K562 (cell line): ENCODE measurements around the gene FPGS. TPM values are rescaled to one million over a fixed set of nuclear protein-coding genes. Genes with fewer than 3 reads are reported as not detected.

ENCODE experiments used
- HDAC2 ChIP-seq: fragments of 450-650 bp; IDR thresholded peaks from 2 replicates; pipeline ENCODE4 v1.6.1; 2016; ENCODE audit warnings: mild to moderate bottlenecking
- KAT7 ChIP-seq: sonication (generic); formaldehyde crosslinking; IDR thresholded peaks from 2 replicates; pipeline ENCODE4 v1.8.0; 2022; ENCODE audit warnings: missing genetic modification reagents, mild to moderate bottlenecking, borderline replicate concordance
- KDM5B ChIP-seq: fragments of 200-600 bp; sonication (generic); IDR thresholded peaks from 2 replicates; pipeline ENCODE4 v1.6.1; 2012; ENCODE audit warnings: low read depth, mild to moderate bottlenecking, moderate library complexity, low read length, control low read depth, inconsistent platforms; ENCODE audit not compliant: insufficient replicate concordance
- NRF1 ChIP-seq, 2 experiments: fragments of 450-650 bp; IDR thresholded peaks in 1 of 2; conservative IDR thresholded peaks in 1 of 2; 2 replicates each; pipeline ENCODE4 v1.6.1; 2014; ENCODE audit warnings: mild to moderate bottlenecking in 2 of 2
- POLR2H ChIP-seq: IDR thresholded peaks from 2 replicates; pipeline ENCODE4 v1.6.1; 2016; ENCODE audit warnings: missing genetic modification characterization, low read depth, mild to moderate bottlenecking, control low read depth, missing compliant biosample characterization, moderate library complexity
- RCOR1 ChIP-seq, 2 experiments: IDR thresholded peaks; 2 replicates each; pipeline ENCODE4 v1.6.1; 2012; ENCODE audit warnings: low read depth in 2 of 2, low read length in 2 of 2, borderline replicate concordance in 1 of 2, improper control_type of control experiment in 1 of 2
- SETDB1 ChIP-seq: IDR thresholded peaks from one replicate; pipeline ENCODE4 v1.6.1; 2012; ENCODE audit warnings: low read length, control low read depth, inconsistent platforms
- SMAD1 ChIP-seq: fragments of 150-350 bp; IDR thresholded peaks from 2 replicates; pipeline ENCODE4 v1.6.1; 2014; ENCODE audit warnings: low read length, low read depth; ENCODE audit not compliant: partially characterized antibody
- SMARCA5 ChIP-seq: fragments of 450-650 bp; IDR thresholded peaks from 2 replicates; pipeline ENCODE4 v1.6.1; 2016
- ZNF41 ChIP-seq: fragments of 250-450 bp; sonication (Bioruptor Pico); conservative IDR thresholded peaks from 2 replicates; pipeline ENCODE4 v1.4.0; 2020; ENCODE audit warnings: mild to moderate bottlenecking
- ZNF766 ChIP-seq: fragments of 200-800 bp; sonication (Bioruptor generic); conservative IDR thresholded peaks from 2 replicates; pipeline ENCODE4 v1.6.1; 2016; ENCODE audit warnings: missing genetic modification characterization, missing compliant biosample characterization
- polyA plus RNA-seq, 8 experiments: library from polyadenylated mRNA; depleted of rRNA in 4 of 8; stranded (reverse) in 5 of 8; unstranded in 3 of 8; fragments of >200 nt; fragmentation: Nextera tagmentation in 2 of 8; fragmentation: Illumina TruSeq in 1 of 8; extraction: Ambion mirVana in 2 of 8; extraction: Trizol in 1 of 8; gene quantifications; 2 replicates each; pipeline versions ENCODE4 v1.2.1 to v1.2.3, GENCODE V29; 2011 to 2014; ENCODE audit warnings: inconsistent platforms in 1 of 8, missing spikeins in 1 of 8
- total RNA-seq, 7 experiments: library from RNA; depleted of rRNA in 6 of 7; stranded (reverse); fragments of >200 nt in 6 of 7; fragmentation: Illumina TruSeq in 2 of 7; extraction: Trizol in 2 of 7; gene quantifications; 2 replicates each; pipeline versions ENCODE4 v1.2.1 to v1.2.3, GENCODE V29; 2011 to 2021; ENCODE audit warnings: low replicate concordance in 1 of 7
- TF ChIP-seq, protein P1 (sequence below): fragments of 200-600 bp; sonication (generic); IDR thresholded peaks from one replicate; pipeline ENCODE4 v1.6.1; 2012; ENCODE audit warnings: mild to moderate bottlenecking, low read depth, low read length, inconsistent platforms
- TF ChIP-seq, protein P2 (sequence below), 2 experiments: fragments of 450-650 bp in 1 of 2; sonication (generic) in 1 of 2; formaldehyde crosslinking in 1 of 2; IDR thresholded peaks in 1 of 2; conservative IDR thresholded peaks in 1 of 2; 2 replicates each; pipeline versions ENCODE4 v1.6.1 to v1.8.1; 2016 to 2023; ENCODE audit warnings: mild to moderate bottlenecking in 2 of 2, moderate library complexity in 2 of 2, inconsistent platforms in 1 of 2, missing genetic modification reagents in 1 of 2

Gene FPGS
- total and polyA plus RNA-seq, 9 of the 15 experiments (the other 6 are each of a cell fraction or from before 2014, with no cell fraction given) = 0.84 to 86.4 (median 59.2) TPM

DNA sequence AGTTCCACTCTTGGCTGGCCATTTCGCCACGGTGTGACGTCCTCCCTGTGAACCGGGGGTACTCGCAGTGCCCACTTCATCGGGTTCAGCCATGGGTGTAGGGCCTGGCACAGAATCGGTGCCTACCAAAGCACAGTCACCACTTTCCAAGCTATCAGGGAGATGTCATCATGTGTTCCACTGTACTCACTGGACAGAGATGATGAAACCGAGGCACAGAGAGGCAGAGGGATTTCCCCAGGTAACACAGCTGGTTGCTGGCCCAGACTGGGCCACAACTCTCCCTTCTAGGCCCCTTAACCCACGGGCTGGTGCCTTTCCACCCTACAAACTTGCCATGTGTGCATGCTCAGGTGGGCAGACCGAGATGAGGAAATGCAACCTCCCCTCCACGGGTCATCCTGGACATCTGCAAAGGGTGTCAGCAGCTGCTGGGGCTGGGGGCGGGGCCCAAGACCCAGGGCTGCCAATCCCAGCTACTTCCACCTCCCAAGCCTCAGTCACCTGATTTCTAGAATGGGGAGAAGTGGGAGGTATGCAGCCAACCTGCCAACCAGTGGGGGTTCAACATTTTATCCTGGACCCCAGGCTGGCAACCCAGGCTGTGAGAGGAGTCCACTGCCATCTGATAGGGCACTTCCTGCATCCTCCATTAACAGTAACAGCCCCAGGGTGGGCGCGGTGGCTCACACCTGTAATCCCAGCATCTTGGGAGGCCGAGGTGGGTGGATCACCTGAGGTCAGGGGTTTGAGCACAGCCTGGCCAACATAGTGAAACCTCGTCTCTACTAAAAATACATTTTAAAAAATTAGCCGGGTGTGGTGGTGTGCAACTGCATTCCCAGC lies 23.3 kb upstream of the FPGS start (continued):
- TF ChIP-seq SMAD1 = no peak
- no peak for TF ChIP-seq POLR2H
- no peak for TF ChIP-seq ZNF41 (CRISPR knock-in tag)
- TF ChIP-seq NRF1 (conservative IDR thresholded peaks at IDR 0.05 in 1 of 2, IDR thresholded peaks at IDR 0.05 in 1 of 2) = peak in 1 of 2 experiments; percentile 32; a peak in 1 of 4 replicates
- no peak; a peak in 1 of 4 replicates for TF ChIP-seq RCOR1 (IDR thresholded peaks at IDR 0.05; ENCODE audit: borderline replicate concordance in 1 of 2, low read depth in 2 of 2, low read length in 2 of 2)
- no peak for TF ChIP-seq SETDB1
- TF ChIP-seq KDM5B = no peak
- 0 out of 2 replicates have a peak, but pooled peaks have one; percentile 1 for TF ChIP-seq ZNF766
- TF ChIP-seq, protein P1, sequence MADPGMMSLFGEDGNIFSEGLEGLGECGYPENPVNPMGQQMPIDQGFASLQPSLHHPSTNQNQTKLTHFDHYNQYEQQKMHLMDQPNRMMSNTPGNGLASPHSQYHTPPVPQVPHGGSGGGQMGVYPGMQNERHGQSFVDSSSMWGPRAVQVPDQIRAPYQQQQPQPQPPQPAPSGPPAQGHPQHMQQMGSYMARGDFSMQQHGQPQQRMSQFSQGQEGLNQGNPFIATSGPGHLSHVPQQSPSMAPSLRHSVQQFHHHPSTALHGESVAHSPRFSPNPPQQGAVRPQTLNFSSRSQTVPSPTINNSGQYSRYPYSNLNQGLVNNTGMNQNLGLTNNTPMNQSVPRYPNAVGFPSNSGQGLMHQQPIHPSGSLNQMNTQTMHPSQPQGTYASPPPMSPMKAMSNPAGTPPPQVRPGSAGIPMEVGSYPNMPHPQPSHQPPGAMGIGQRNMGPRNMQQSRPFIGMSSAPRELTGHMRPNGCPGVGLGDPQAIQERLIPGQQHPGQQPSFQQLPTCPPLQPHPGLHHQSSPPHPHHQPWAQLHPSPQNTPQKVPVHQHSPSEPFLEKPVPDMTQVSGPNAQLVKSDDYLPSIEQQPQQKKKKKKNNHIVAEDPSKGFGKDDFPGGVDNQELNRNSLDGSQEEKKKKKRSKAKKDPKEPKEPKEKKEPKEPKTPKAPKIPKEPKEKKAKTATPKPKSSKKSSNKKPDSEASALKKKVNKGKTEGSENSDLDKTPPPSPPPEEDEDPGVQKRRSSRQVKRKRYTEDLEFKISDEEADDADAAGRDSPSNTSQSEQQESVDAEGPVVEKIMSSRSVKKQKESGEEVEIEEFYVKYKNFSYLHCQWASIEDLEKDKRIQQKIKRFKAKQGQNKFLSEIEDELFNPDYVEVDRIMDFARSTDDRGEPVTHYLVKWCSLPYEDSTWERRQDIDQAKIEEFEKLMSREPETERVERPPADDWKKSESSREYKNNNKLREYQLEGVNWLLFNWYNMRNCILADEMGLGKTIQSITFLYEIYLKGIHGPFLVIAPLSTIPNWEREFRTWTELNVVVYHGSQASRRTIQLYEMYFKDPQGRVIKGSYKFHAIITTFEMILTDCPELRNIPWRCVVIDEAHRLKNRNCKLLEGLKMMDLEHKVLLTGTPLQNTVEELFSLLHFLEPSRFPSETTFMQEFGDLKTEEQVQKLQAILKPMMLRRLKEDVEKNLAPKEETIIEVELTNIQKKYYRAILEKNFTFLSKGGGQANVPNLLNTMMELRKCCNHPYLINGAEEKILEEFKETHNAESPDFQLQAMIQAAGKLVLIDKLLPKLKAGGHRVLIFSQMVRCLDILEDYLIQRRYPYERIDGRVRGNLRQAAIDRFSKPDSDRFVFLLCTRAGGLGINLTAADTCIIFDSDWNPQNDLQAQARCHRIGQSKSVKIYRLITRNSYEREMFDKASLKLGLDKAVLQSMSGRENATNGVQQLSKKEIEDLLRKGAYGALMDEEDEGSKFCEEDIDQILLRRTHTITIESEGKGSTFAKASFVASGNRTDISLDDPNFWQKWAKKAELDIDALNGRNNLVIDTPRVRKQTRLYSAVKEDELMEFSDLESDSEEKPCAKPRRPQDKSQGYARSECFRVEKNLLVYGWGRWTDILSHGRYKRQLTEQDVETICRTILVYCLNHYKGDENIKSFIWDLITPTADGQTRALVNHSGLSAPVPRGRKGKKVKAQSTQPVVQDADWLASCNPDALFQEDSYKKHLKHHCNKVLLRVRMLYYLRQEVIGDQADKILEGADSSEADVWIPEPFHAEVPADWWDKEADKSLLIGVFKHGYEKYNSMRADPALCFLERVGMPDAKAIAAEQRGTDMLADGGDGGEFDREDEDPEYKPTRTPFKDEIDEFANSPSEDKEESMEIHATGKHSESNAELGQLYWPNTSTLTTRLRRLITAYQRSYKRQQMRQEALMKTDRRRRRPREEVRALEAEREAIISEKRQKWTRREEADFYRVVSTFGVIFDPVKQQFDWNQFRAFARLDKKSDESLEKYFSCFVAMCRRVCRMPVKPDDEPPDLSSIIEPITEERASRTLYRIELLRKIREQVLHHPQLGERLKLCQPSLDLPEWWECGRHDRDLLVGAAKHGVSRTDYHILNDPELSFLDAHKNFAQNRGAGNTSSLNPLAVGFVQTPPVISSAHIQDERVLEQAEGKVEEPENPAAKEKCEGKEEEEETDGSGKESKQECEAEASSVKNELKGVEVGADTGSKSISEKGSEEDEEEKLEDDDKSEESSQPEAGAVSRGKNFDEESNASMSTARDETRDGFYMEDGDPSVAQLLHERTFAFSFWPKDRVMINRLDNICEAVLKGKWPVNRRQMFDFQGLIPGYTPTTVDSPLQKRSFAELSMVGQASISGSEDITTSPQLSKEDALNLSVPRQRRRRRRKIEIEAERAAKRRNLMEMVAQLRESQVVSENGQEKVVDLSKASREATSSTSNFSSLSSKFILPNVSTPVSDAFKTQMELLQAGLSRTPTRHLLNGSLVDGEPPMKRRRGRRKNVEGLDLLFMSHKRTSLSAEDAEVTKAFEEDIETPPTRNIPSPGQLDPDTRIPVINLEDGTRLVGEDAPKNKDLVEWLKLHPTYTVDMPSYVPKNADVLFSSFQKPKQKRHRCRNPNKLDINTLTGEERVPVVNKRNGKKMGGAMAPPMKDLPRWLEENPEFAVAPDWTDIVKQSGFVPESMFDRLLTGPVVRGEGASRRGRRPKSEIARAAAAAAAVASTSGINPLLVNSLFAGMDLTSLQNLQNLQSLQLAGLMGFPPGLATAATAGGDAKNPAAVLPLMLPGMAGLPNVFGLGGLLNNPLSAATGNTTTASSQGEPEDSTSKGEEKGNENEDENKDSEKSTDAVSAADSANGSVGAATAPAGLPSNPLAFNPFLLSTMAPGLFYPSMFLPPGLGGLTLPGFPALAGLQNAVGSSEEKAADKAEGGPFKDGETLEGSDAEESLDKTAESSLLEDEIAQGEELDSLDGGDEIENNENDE = no peak
- peak; percentile 85 for TF ChIP-seq HDAC2
- TF ChIP-seq, protein P2, sequence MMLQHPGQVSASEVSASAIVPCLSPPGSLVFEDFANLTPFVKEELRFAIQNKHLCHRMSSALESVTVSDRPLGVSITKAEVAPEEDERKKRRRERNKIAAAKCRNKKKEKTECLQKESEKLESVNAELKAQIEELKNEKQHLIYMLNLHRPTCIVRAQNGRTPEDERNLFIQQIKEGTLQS (IDR thresholded peaks at IDR 0.05) = peak; percentile 92
- TF ChIP-seq, protein P2 (CRISPR knock-in tag; conservative IDR thresholded peaks at IDR 0.05) = no peak
- peak; percentile 74; the same call in 1 of the 2 replicates for TF ChIP-seq SMARCA5
- 0 out of 2 replicates have a peak, but pooled peaks have one; percentile 51 for TF ChIP-seq KAT7 (CRISPR knock-in tag)
